Heart right ventricle (tissue), 16 donors: Measurements from ENCODE around the gene UBASH3B. TPM values are rescaled to one million over a fixed set of nuclear protein-coding genes. Genes with fewer than 3 reads are reported as not detected.

Experiments
- ATAC-seq, 8 donors: fragments of 200-7000 bp; cut with Tn5 transposase; one replicate each; pipeline ENCODE4 v1.9.1; 2020; ENCODE audit warnings: mild to moderate bottlenecking in 8 of 8, moderate library complexity in 8 of 8, moderate number of reproducible peaks in 1 of 8
- DNase-seq, 2 donors: peaks; one replicate each; pipeline ENCODE4 v3.0.0-alpha.2; 2020
- H3K27ac ChIP-seq, 10 donors: fragments of 200-600 bp; sonication (generic) in 2 of 10; one replicate each; pipeline versions ENCODE4 v1.5.0 to v1.8.0; 2020 to 2022; ENCODE audit warnings: mild to moderate bottlenecking in 3 of 10
- H3K27me3 ChIP-seq, 7 donors: fragments of 200-600 bp; one replicate each; pipeline ENCODE4 v1.8.0; 2021 to 2022; ENCODE audit warnings: mild to moderate bottlenecking in 2 of 7
- H3K36me3 ChIP-seq, 9 donors: fragments of 200-600 bp; sonication (generic) in 1 of 9; one replicate each; pipeline versions ENCODE4 v1.5.0 to v1.8.0; 2020 to 2022; ENCODE audit warnings: mild to moderate bottlenecking in 2 of 9
- H3K4me1 ChIP-seq, 9 donors: fragments of 200-600 bp; sonication (generic) in 1 of 9; one replicate each; pipeline versions ENCODE4 v1.5.0 to v1.8.0; 2020 to 2022; ENCODE audit warnings: mild to moderate bottlenecking in 4 of 9
- H3K4me3 ChIP-seq, 10 donors: fragments of 200-600 bp; sonication (generic) in 2 of 10; one replicate each; pipeline versions ENCODE4 v1.5.0 to v1.8.0; 2020 to 2022; ENCODE audit warnings: mild to moderate bottlenecking in 7 of 10, moderate library complexity in 2 of 10
- H3K9me3 ChIP-seq, 11 donors: fragments of 200-600 bp in 10 of 11; sonication (generic) in 2 of 11; one replicate each; pipeline versions ENCODE4 v1.5.0 to v1.8.0; 2013 to 2022; ENCODE audit warnings: mild to moderate bottlenecking in 2 of 11, control low read depth in 1 of 11, moderate library complexity in 1 of 11
- CTCF ChIP-seq, 9 donors: fragments of 200-600 bp; sonication (generic) in 2 of 9; IDR thresholded peaks; one replicate each; pipeline versions ENCODE4 v1.5.0 to v1.8.0; 2021 to 2022; ENCODE audit warnings: antibody characterized with exemption in 9 of 9, mild to moderate bottlenecking in 5 of 9, moderate library complexity in 1 of 9
- WGBS, 2 donors: extraction: QIAGEN DNeasy Blood & Tissue Kit; methylation state at CpG; one replicate each; pipeline ENCODE4 v1.1.7; 2013; ENCODE audit warnings: inconsistent platforms in 1 of 2; 5-methylcytosine and 5-hydroxymethylcytosine counted together
- intact Hi-C, 10 donors: fragments of 100-400 bp; cut with DNase I; formaldehyde crosslinking; loops; one replicate each; pipeline versions ENCODE4 v1.11.1 to v1.14.2; 2022
- polyA plus RNA-seq, 2 donors: library from polyadenylated mRNA; stranded (reverse); fragments of 200-250 nt; gene quantifications; one replicate each; pipeline ENCODE4 v1.2.3, GENCODE V29; 2013
- total RNA-seq, 10 donors: library from RNA; stranded (reverse); fragmentation: NEBNext Ultra II Directional in 3 of 10; extraction: Animal tissue kit (Norgen Biotek cat#: 25700) in 3 of 10; gene quantifications; one replicate each; pipeline versions ENCODE4 v1.2.1 to v1.2.4, GENCODE V29; 2021 to 2023
- donor health status: Arrhythmogenic right ventricular cardiomyopathy.
- donor health status: ischemic (EF 13 %, LVEDD 7.1; RV severe dilation, severe dysfunction).
- donor health status: healthy with polysubstance abuse.
- donor health status: DM: no; HTN: yes; CAD: no.
- donor health status: DM: no; HTN: no; CAD: no.
- donor health status: ischemic (EF 25% LVEDD 6.9; RV normal size, moderate dysfunction).
- donor health status: ischemic (EF 25% LVEDD 5.7; RV mildly dilated, moderate dysfunction).
- donor health status: healthy.
- donor health status: DM: yes; HTN: yes; CAD: no.
- donor health status: Ischemic cardiomyopathy.
- donor health status: ischemic (EF 35%, LVEDD 5.7; RV mildly dilated, moderate dysfunction).
- donor health status: nonischemic (EF 11% LVEDD 7.7; RV severe dilation, severe dysfunction).
- donor health status: DM: yes; HTN: yes; CAD: no.
- donor health status: PGD.
- donor health status: ischemic (EF 29% LVEDD 5.4; RV normal size, mild dysfunction).
- donor health status: nonischemic (EF 23%, LVEDD 6.1; RV moderate dilation, normal function).

UBASH3B gene
- total and polyA plus RNA-seq, 12 donors: 0.51 to 8.0 (median 1.5) TPM

GRCh38 chr11:122781378-122782195 is 126.1 kb downstream of the UBASH3B start:
- intact Hi-C loops: loop anchor here (1.0 to 10.0 kb wide), 12 partner anchors 126 to 263 kb away; partner anchors contain the start of gene UBASH3B (in 2 of the 10)
- Histone ChIP-seq H3K4me3 (no peak overlapping the region), H3K4me1 (peaks cover 0 to 47% (median 19%) of the 10 kb centered on the region in 9 donors), H3K27me3 (peaks cover 0 to 8% (median 0%) of the 10 kb centered on the region in 7 donors), H3K36me3 (peaks cover 0 to 46% (median 0%) of the 10 kb centered on the region in 9 donors), H3K9me3 (no peaks in the 10 kb centered on the region), H3K27ac (no peak overlapping the region)
- TF ChIP-seq CTCF (IDR thresholded peaks at IDR 0.05): peak; percentile 86 to 97 (median 94)
- DNase-seq (peak; percentile 87 to 92), ATAC-seq (peak; percentile 93 to 98 (median 96))
- 15 to 18% methylated on average over 12 of the region's 12 CpGs for WGBS, 2 donors

- peaks cover 0 to 46% (median 0%) of the 10 kb centered on the region in 9 donors for H3K36me3 ChIP-seq
- no peaks in the 10 kb centered on the region for H3K9me3 ChIP-seq
- H3K27me3 ChIP-seq: peaks cover 0 to 4% (median 0%) of the 10 kb centered on the region in 7 donors
- DNase-seq (no peak), ATAC-seq (no peak)
- intact Hi-C loops: loop anchor here in 5 of 10 donors (5.0 to 10.0 kb wide), 4 partner anchors 130 to 263 kb away; no protein-coding TSS in a partner anchor
- H3K4me1 ChIP-seq: peaks cover 0 to 41% (median 13%) of the 10 kb centered on the region in 9 donors
- no peak for TF ChIP-seq CTCF (IDR thresholded peaks at IDR 0.05)
- no peak overlapping the region for H3K27ac ChIP-seq
- H3K4me3 ChIP-seq: no peak overlapping the region
- WGBS, 2 donors: 88 to 89% methylated on average over 2 of the region's 2 CpGs
Measured at GRCh38 chr11:122782222-122782621, 126.7 kb downstream of the UBASH3B start.

- no peak overlapping the region for H3K27ac ChIP-seq
Measured at GRCh38 chr11:122784325-122784955, 128.9 kb downstream of the UBASH3B start.

More at GRCh38 chr11:122784325-122784955, 128.9 kb downstream of the UBASH3B start:
- 59 to 72% methylated on average over 5 of the region's 5 CpGs for WGBS, 2 donors
- ATAC-seq (peak in 1 of 8 donors; percentile 32), DNase-seq (no peak)
- Histone ChIP-seq H3K36me3 (peaks cover 0 to 66% (median 0%) of the 10 kb centered on the region in 9 donors), H3K4me1 (peaks cover 0 to 31% (median 13%) of the 10 kb centered on the region in 9 donors), H3K4me3 (no peak overlapping the region), H3K9me3 (no peaks in the 10 kb centered on the region), H3K27me3 (no peaks in the 10 kb centered on the region)
- TF ChIP-seq CTCF (IDR thresholded peaks at IDR 0.05): no peak
- intact Hi-C loops: loop anchor here in 5 of 10 donors (5.0 to 10.0 kb wide), 4 partner anchors 132 to 260 kb away; no protein-coding TSS in a partner anchor
